HG02938 (cell line): Measurements from ENCODE around the gene SCRT2.

ENCODE experiments used
- ATAC-seq: cut with Tn5 transposase; IDR thresholded peaks from one replicate; pipeline ENCODE4 v1.9.1; 2021; ENCODE audit warnings: mild to moderate bottlenecking, moderate library complexity; ENCODE audit not compliant: unreplicated experiment

SCRT2 gene

GRCh38 chr20:635028-635892 is 40.3 kb downstream of the SCRT2 start:
- no peak for ATAC-seq

GRCh38 chr20:634148-634925 is 41.3 kb downstream of the SCRT2 start:
- no peak for ATAC-seq

GRCh38 chr20:631101-631500 is 44.5 kb downstream of the SCRT2 start:
- ATAC-seq, result no peak

- no peak for ATAC-seq
Observed at GRCh38 chr20:626579-626978, 49.0 kb downstream of the SCRT2 start.

GRCh38 chr20:625360-625932 is 50.2 kb downstream of the SCRT2 start:
- ATAC-seq, result no peak

GRCh38 chr20:623704-624103 is 51.9 kb downstream of the SCRT2 start:
- ATAC-seq, result no peak

- no peak for ATAC-seq
Observed at GRCh38 chr20:623021-623420, 52.6 kb downstream of the SCRT2 start.

- no peak for ATAC-seq
Observed at GRCh38 chr20:622161-622560, 53.4 kb downstream of the SCRT2 start.

- ATAC-seq, result no peak
Observed at GRCh38 chr20:621125-621756, 54.4 kb downstream of the SCRT2 start.

GRCh38 chr20:620246-620645 is 55.4 kb downstream of the SCRT2 start:
- ATAC-seq, result no peak

- ATAC-seq, result no peak
Observed at GRCh38 chr20:618980-619379, 56.6 kb downstream of the SCRT2 start.

- ATAC-seq, result no peak
Observed at GRCh38 chr20:617934-618690, 57.5 kb downstream of the SCRT2 start.

- no peak for ATAC-seq
Observed at GRCh38 chr20:615514-615913, 60.1 kb downstream of the SCRT2 start.

- no peak for ATAC-seq
Observed at GRCh38 chr20:611843-612185, 63.8 kb downstream of the SCRT2 start.
